Measurements from ENCODE around the gene TMEM220.

TMEM220 gene

GRCh38 chr17:10741416-10742135, 11.8 kb upstream of the TMEM220 start:
- TF ChIP-seq RAD21 (IDR thresholded peaks at IDR 0.05; ENCODE audit: low read depth) (no peak), TEAD4 (IDR thresholded peaks at IDR 0.05) (no peak), YY1 (IDR thresholded peaks at IDR 0.05; ENCODE audit: low read depth) (no peak), TCF12 (IDR thresholded peaks at IDR 0.05; ENCODE audit: low read depth) (no peak), EGR1 (IDR thresholded peaks at IDR 0.05) (no peak), EP300 (IDR thresholded peaks at IDR 0.05; ENCODE audit: borderline replicate concordance) (no peak), NFIC (IDR thresholded peaks at IDR 0.05) (no peak), CREB1 (IDR thresholded peaks at IDR 0.05; ENCODE audit: low read depth) (no peak), TAF1 (IDR thresholded peaks at IDR 0.05; ENCODE audit: low read depth) (no peak), MAX (IDR thresholded peaks at IDR 0.05) (no peak), FOXM1 (IDR thresholded peaks at IDR 0.05; ENCODE audit: borderline replicate concordance, low read depth) (no peak), ZBTB7A (IDR thresholded peaks at IDR 0.05; ENCODE audit: low read depth) (no peak), USF1 (IDR thresholded peaks at IDR 0.05) (no peak), REST (IDR thresholded peaks at IDR 0.05; ENCODE audit: low read depth) (no peak), CEBPB (IDR thresholded peaks at IDR 0.05) (no peak)

- TF ChIP-seq TCF12 (IDR thresholded peaks at IDR 0.05; ENCODE audit: low read depth): no peak
- TF ChIP-seq TEAD4 (IDR thresholded peaks at IDR 0.05): no peak
- TF ChIP-seq CREB1 (IDR thresholded peaks at IDR 0.05; ENCODE audit: low read depth): no peak
- TF ChIP-seq CEBPB (IDR thresholded peaks at IDR 0.05): no peak
- no peak for TF ChIP-seq FOXM1 (IDR thresholded peaks at IDR 0.05; ENCODE audit: borderline replicate concordance, low read depth)
- TF ChIP-seq ZBTB7A (IDR thresholded peaks at IDR 0.05; ENCODE audit: low read depth): no peak
- no peak for TF ChIP-seq EGR1 (IDR thresholded peaks at IDR 0.05)
- no peak for TF ChIP-seq REST (IDR thresholded peaks at IDR 0.05; ENCODE audit: low read depth)
- TF ChIP-seq RAD21 (IDR thresholded peaks at IDR 0.05; ENCODE audit: low read depth): no peak
- TF ChIP-seq YY1 (IDR thresholded peaks at IDR 0.05; ENCODE audit: low read depth): no peak
- TF ChIP-seq NFIC (IDR thresholded peaks at IDR 0.05): no peak
Observed at GRCh38 chr17:10739386-10739785, 9.6 kb upstream of the TMEM220 start.

- TF ChIP-seq ZBTB7A (IDR thresholded peaks at IDR 0.05; ENCODE audit: low read depth): no peak
- no peak for TF ChIP-seq RAD21 (IDR thresholded peaks at IDR 0.05; ENCODE audit: low read depth)
- TF ChIP-seq CEBPB (IDR thresholded peaks at IDR 0.05): no peak
- no peak for TF ChIP-seq CREB1 (IDR thresholded peaks at IDR 0.05; ENCODE audit: low read depth)
- TF ChIP-seq TCF12 (IDR thresholded peaks at IDR 0.05; ENCODE audit: low read depth): no peak
- TF ChIP-seq MAX (IDR thresholded peaks at IDR 0.05): no peak
- no peak for TF ChIP-seq TEAD4 (IDR thresholded peaks at IDR 0.05)
- no peak for TF ChIP-seq EP300 (IDR thresholded peaks at IDR 0.05; ENCODE audit: borderline replicate concordance)
- TF ChIP-seq FOXM1 (IDR thresholded peaks at IDR 0.05; ENCODE audit: borderline replicate concordance, low read depth): no peak
- TF ChIP-seq REST (IDR thresholded peaks at IDR 0.05; ENCODE audit: low read depth): no peak
- TF ChIP-seq TAF1 (IDR thresholded peaks at IDR 0.05; ENCODE audit: low read depth): no peak
- no peak for TF ChIP-seq EGR1 (IDR thresholded peaks at IDR 0.05)
- no peak for TF ChIP-seq USF1 (IDR thresholded peaks at IDR 0.05)
- no peak for TF ChIP-seq NFIC (IDR thresholded peaks at IDR 0.05)
- TF ChIP-seq YY1 (IDR thresholded peaks at IDR 0.05; ENCODE audit: low read depth): no peak
Observed at GRCh38 chr17:10738521-10739258, 8.9 kb upstream of the TMEM220 start.
